Left ventricle myocardium inferior (tissue), 1 donor: ENCODE results near the gene CRTC2. TPM values are rescaled to one million over a fixed set of nuclear protein-coding genes. Genes with fewer than 3 reads are reported as not detected.
"Not testable (repeated sequence)": the region's sequence is repeated elsewhere in the genome, so short reads cannot be mapped to it uniquely, and the experiment has no call there.

Experiments used
- DNase-seq: peaks from one replicate; pipeline ENCODE4 v3.0.0-alpha.2; 2020
- H3K27ac ChIP-seq: fragments of 200-600 bp; replicated peaks from 2 replicates; pipeline ENCODE4 v1.8.0; 2021
- H3K27me3 ChIP-seq: fragments of 200-600 bp; 2 replicates; pipeline ENCODE4 v1.8.0; 2021; ENCODE audit warnings: low read depth
- H3K36me3 ChIP-seq: fragments of 200-600 bp; 2 replicates; pipeline ENCODE4 v1.8.0; 2021
- H3K4me1 ChIP-seq: fragments of 200-600 bp; 2 replicates; pipeline ENCODE4 v1.8.0; 2021
- H3K4me3 ChIP-seq: fragments of 200-600 bp; 2 replicates; pipeline ENCODE4 v1.8.0; 2021; ENCODE audit warnings: mild to moderate bottlenecking, moderate library complexity
- H3K9me3 ChIP-seq: fragments of 200-600 bp; replicated peaks from 2 replicates; pipeline ENCODE4 v1.8.0; 2021
- CTCF ChIP-seq: fragments of 200-600 bp; IDR thresholded peaks from 2 replicates; pipeline ENCODE4 v1.8.0; 2021; ENCODE audit warnings: antibody characterized with exemption, mild to moderate bottlenecking, borderline replicate concordance
- intact Hi-C: fragments of 100-400 bp; cut with micrococcal nuclease; formaldehyde crosslinking; loops from one replicate; pipeline ENCODE4 v1.11.0; 2022
- total RNA-seq: library from RNA; stranded (reverse); fragmentation: NEBNext Ultra II Directional; extraction: Animal tissue kit (Norgen Biotek cat#: 25700); gene quantifications from one replicate; pipeline ENCODE4 v1.2.1, GENCODE V29; 2021
- donor health status: DM: no; HTN: yes; CAD: no; lungs with severe emphysema.

Gene CRTC2
- total RNA-seq, 1 donor from 2014 or later, result 19.7 TPM

GRCh38 chr1:153921803-153922075, 36.7 kb downstream of the CRTC2 start:
- TF ChIP-seq CTCF, result no peak
- Histone ChIP-seq H3K27ac (peak overlapping the region; percentile 93), H3K9me3 (no peaks in the 10 kb centered on the region), H3K36me3 (peaks cover 4% of the 10 kb centered on the region), H3K4me1 (peaks cover 68% of the 10 kb centered on the region), H3K4me3 (peak overlapping the region; percentile 91), H3K27me3 (no peaks in the 10 kb centered on the region)
- intact Hi-C loops, result no loop called here
- DNase-seq, result no peak

GRCh38 chr1:153921080-153921802, 37.2 kb downstream of the CRTC2 start:
- Histone ChIP-seq H3K36me3 (peaks cover 4% of the 10 kb centered on the region), H3K4me3 (peak overlapping the region; percentile 91), H3K4me1 (peaks cover 68% of the 10 kb centered on the region), H3K9me3 (no peaks in the 10 kb centered on the region), H3K27me3 (no peaks in the 10 kb centered on the region), H3K27ac (peak overlapping the region; percentile 93)
- TF ChIP-seq CTCF, result no peak
- DNase-seq, result no peak
- intact Hi-C loops, result no loop called here

GRCh38 chr1:153919876-153920852, 38.2 kb downstream of the CRTC2 start:
- H3K4me3 ChIP-seq, result peak overlapping the region; percentile 91
- peak overlapping the region; percentile 93 for H3K27ac ChIP-seq
- no peaks in the 10 kb centered on the region for H3K27me3 ChIP-seq
- peaks cover 13% of the 10 kb centered on the region for H3K36me3 ChIP-seq
- no peak for DNase-seq
- TF ChIP-seq CTCF, result no peak
- H3K4me1 ChIP-seq, result peaks cover 73% of the 10 kb centered on the region
- no peaks in the 10 kb centered on the region for H3K9me3 ChIP-seq
- intact Hi-C loops, result no loop called here

GRCh38 chr1:153916297-153916696, 42.1 kb downstream of the CRTC2 start:
- intact Hi-C loops, result no loop called here
- Histone ChIP-seq H3K27ac (no peak overlapping the region), H3K27me3 (no peaks in the 10 kb centered on the region), H3K9me3 (no peaks in the 10 kb centered on the region), H3K4me1 (peaks cover 72% of the 10 kb centered on the region), H3K36me3 (peaks cover 14% of the 10 kb centered on the region), H3K4me3 (no peak overlapping the region)
- DNase-seq, result no peak
- TF ChIP-seq CTCF, result no peak

GRCh38 chr1:153912349-153912748, 46.1 kb downstream of the CRTC2 start:
- Histone ChIP-seq H3K36me3 (peaks cover 17% of the 10 kb centered on the region), H3K4me1 (peaks cover 32% of the 10 kb centered on the region), H3K9me3 (no peaks in the 10 kb centered on the region), H3K27me3 (no peaks in the 10 kb centered on the region), H3K27ac (no peak overlapping the region), H3K4me3 (no peak overlapping the region)
- no peak for DNase-seq
- TF ChIP-seq CTCF, result no peak
- intact Hi-C loops, result no loop called here

GRCh38 chr1:153910560-153910959, 47.9 kb downstream of the CRTC2 start:
- H3K27me3 ChIP-seq, H3K27ac ChIP-seq, DNase-seq, H3K9me3 ChIP-seq, H3K4me3 ChIP-seq, intact Hi-C loops: not testable (repeated sequence)
- H3K36me3 ChIP-seq, result peaks cover 15% of the 10 kb centered on the region
- H3K4me1 ChIP-seq, result peaks cover 30% of the 10 kb centered on the region
